ENCODE data around the gene NACAD. TPM values are rescaled to one million over a fixed set of nuclear protein-coding genes. Genes with fewer than 3 reads are reported as not detected.
A peak's percentile ranks its signal among the peaks of the same experiment; 100 is the strongest.

The NACAD gene
- total RNA-seq, 1 donor from 2014 or later, result 21.6 TPM

- Mint-ChIP-seq H3K9me3 (ENCODE audit: unreplicated experiment) (no peaks in the 10 kb centered on the region), H3K27ac (ENCODE audit: unreplicated experiment) (no peak overlapping the region), H3K4me3 (ENCODE audit: unreplicated experiment) (peak overlapping the region; percentile 73), H3K36me3 (ENCODE audit: low read depth, unreplicated experiment) (peaks cover 2% of the 10 kb centered on the region), H3K27me3 (ENCODE audit: low read depth, unreplicated experiment) (no peaks in the 10 kb centered on the region), H3K4me1 (ENCODE audit: low read depth, unreplicated experiment) (peaks cover 9% of the 10 kb centered on the region)
- no peak for FAIRE-seq
- H3K9me3 ChIP-seq (ENCODE audit: insufficient read depth, low read depth, low read length), result no peaks in the 10 kb centered on the region
- no peaks in the 10 kb centered on the region for H3K79me2 ChIP-seq (ENCODE audit: insufficient read depth, low read length)
- no peaks in the 10 kb centered on the region for H3K27me3 ChIP-seq (ENCODE audit: insufficient read depth, low read length)
- H3K9ac ChIP-seq (ENCODE audit: low read length), result peak overlapping the region; percentile 64
- H3K27ac ChIP-seq (ENCODE audit: low read depth, low read length), result no peak overlapping the region
- H3K4me1 ChIP-seq (ENCODE audit: insufficient read depth, low read length), result peaks cover 6% of the 10 kb centered on the region
- no peaks in the 10 kb centered on the region for H3K36me3 ChIP-seq (ENCODE audit: insufficient read depth, low read length)
- peak overlapping the region; percentile 92 for H3K4me2 ChIP-seq (ENCODE audit: low read length)
- peak overlapping the region; percentile 50 for H3K4me3 ChIP-seq (ENCODE audit: insufficient read depth, low read depth, low read length)
- DNase-seq (ENCODE audit: low read depth), result no peak
- TF ChIP-seq CTCF (IDR thresholded peaks at IDR 0.05; ENCODE audit: insufficient read depth, low read depth, low read length) (no peak), EZH2 (IDR thresholded peaks at IDR 0.05; ENCODE audit: insufficient read depth, low read length) (no peak)
- peak overlapping the region; percentile 47 for H2AFZ ChIP-seq (ENCODE audit: low read depth, low read length)
- H4K20me1 ChIP-seq (ENCODE audit: insufficient read depth, low read length), result peaks cover 7% of the 10 kb centered on the region
Observed at GRCh38 chr7:45088146-45088701, 545 bp downstream of the NACAD start.

- peak overlapping the region; percentile 50 for H3K4me3 ChIP-seq (ENCODE audit: insufficient read depth, low read depth, low read length)
- H3K79me2 ChIP-seq (ENCODE audit: insufficient read depth, low read length), result no peaks in the 10 kb centered on the region
- Mint-ChIP-seq H3K9me3 (ENCODE audit: unreplicated experiment) (no peaks in the 10 kb centered on the region), H3K27ac (ENCODE audit: unreplicated experiment) (no peak overlapping the region), H3K4me1 (ENCODE audit: low read depth, unreplicated experiment) (peaks cover 4% of the 10 kb centered on the region), H3K27me3 (ENCODE audit: low read depth, unreplicated experiment) (no peaks in the 10 kb centered on the region), H3K4me3 (ENCODE audit: unreplicated experiment) (peak overlapping the region; percentile 73), H3K36me3 (ENCODE audit: low read depth, unreplicated experiment) (peaks cover 2% of the 10 kb centered on the region)
- H3K27ac ChIP-seq (ENCODE audit: low read depth, low read length), result no peak overlapping the region
- DNase-seq (ENCODE audit: low read depth), result no peak
- FAIRE-seq, result no peak
- H3K27me3 ChIP-seq (ENCODE audit: insufficient read depth, low read length), result no peaks in the 10 kb centered on the region
- H4K20me1 ChIP-seq (ENCODE audit: insufficient read depth, low read length), result peaks cover 7% of the 10 kb centered on the region
- H3K36me3 ChIP-seq (ENCODE audit: insufficient read depth, low read length), result no peaks in the 10 kb centered on the region
- TF ChIP-seq CTCF (IDR thresholded peaks at IDR 0.05; ENCODE audit: insufficient read depth, low read depth, low read length) (no peak), EZH2 (IDR thresholded peaks at IDR 0.05; ENCODE audit: insufficient read depth, low read length) (no peak)
- H3K9me3 ChIP-seq (ENCODE audit: insufficient read depth, low read depth, low read length), result no peaks in the 10 kb centered on the region
- H3K9ac ChIP-seq (ENCODE audit: low read length), result no peak overlapping the region
- peaks cover 6% of the 10 kb centered on the region for H3K4me1 ChIP-seq (ENCODE audit: insufficient read depth, low read length)
- no peak overlapping the region for H2AFZ ChIP-seq (ENCODE audit: low read depth, low read length)
- H3K4me2 ChIP-seq (ENCODE audit: low read length), result peak overlapping the region; percentile 92
Observed at GRCh38 chr7:45087301-45088145, 1.2 kb downstream of the NACAD start.

Data from astrocyte (in vitro differentiated cells and primary cell).